Stimulated activated CD4-positive, alpha-beta T cell treated with anti-CD3 and anti-CD28 coated beads, Interleukin-2, amount 100 ng/mL, for 48 hours (primary cell): ENCODE data around the gene MED13L.
A peak's percentile ranks its signal among the peaks of the same experiment; 100 is the strongest.

Experiments
- DNase-seq, 2 donors: peaks; one replicate each; pipeline ENCODE4 v3.0.0-alpha.2; 2020

MED13L gene

DNA sequence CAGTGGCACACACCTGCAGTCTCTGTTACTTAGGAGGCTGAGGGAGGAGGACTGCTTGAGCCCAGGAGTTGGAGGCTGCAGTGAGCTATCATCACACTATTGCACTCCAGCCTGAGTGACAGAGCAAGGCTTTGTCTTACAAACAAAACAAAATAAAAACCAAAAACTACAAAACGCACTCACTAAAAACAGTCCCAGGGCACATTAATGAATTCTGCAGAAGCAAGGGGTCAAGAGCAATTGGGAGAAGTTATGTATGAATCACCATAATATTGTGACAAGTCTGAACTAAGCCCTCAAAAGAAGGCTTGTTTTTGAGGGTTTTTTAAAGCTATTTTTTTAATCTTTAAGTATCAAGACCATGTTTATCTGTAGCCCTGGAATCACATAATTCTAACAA lies 201.1 kb downstream of the MED13L start:
- no peak for DNase-seq

DNA sequence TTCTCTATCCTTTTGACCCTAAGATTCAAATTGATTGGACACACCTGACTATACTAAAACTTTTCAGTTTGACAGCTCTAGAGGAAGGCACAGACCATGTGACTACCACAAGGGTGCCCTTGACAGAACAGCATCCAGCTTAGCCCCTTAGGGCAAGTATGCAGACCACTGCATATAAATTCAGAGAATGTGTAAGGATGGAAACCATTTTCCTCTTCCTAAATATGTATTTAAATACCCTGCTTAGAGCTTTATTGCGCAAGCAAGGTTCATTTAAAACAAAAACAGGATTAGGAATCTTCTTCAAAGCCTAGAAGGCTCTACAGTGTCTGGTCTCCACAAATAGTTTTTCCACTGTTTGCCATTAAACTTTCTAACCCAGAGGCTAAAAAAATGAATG lies 202.8 kb downstream of the MED13L start:
- DNase-seq, result no peak

DNA sequence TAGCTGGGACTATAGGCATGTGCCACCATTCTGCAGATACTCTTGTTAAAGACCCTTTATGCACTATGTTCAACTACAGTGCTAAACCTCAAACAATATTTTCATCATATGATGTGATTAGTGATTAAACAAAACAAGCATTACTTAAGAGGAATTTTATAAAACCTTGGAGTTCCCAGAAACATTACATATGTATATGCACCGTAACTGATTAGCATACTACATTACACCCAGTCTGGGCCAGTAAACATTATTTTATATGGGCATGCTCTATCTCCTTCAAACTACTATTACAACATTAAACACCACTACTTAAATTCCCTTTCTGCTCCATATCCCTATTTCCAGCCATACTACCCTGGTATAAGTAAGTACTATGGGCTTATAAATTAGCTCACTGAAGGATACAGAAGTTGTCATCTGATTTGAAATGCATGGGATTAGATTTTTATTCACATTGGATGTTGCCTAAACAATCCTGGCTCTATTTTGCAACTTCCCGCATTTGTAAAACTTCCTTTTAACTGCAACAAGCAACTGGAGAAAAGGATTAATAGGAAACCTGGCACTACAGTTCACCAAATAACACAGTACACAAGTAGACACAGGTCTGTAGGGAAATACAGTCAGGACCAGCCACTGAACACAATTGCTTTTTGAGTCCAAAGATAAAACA lies 205.8 kb downstream of the MED13L start:
- DNase-seq, result no peak

DNA sequence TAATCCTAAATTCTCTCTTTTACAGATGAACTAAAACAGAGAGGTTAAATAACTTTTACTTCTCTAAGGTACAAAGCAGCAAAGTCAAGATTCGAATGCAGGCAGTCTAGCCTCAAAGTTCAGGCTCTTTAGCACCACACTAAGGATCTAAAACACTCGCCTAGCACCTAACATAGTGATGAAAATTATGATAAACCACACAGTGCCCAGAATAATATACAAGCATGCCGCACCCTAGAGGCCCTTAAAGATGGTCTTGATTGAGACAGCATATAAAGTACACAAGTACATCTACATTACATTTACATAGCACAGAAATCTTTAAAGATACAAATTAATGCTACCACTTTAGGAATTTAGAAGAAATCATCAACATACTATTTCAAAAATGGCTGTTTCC lies 207.0 kb downstream of the MED13L start:
- no peak for DNase-seq

DNA sequence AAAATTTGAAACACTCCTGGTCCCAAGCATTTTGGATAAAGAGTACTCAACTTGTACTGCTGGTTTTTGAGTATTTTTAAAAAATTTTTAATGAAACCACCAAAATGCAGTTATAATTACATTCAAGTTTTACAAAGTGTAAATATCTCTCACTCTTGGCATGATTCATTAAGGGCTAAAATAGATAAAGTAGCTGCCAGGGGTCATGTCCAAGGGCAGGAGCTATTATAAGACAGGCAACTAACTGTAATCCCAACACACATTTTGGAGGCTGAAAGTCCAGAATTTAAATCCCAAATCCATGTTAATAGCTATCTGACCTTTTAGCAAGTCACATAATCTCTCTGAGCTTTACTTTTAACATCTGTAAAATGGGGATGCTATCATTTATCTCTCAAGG lies 207.6 kb downstream of the MED13L start:
- DNase-seq, result no peak

DNA sequence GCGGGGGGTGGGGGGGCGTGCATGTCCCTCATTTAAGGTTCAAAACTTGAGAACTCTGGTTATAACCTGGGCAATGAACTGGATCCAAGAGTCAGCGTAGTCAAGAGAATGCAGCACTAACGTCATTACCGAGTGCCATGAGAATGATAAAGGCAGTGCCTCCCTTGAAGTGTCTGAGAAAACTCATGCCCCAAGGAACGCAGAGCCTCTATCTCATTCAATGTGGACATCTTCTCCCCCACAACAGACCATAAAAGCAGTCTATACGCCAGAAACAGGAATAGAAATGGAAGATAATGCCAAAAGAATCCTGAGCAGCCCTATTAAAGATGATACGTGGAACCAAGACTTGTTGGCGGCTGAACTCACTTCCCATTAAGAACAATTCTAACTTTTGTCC lies 208.6 kb downstream of the MED13L start:
- no peak for DNase-seq

DNA sequence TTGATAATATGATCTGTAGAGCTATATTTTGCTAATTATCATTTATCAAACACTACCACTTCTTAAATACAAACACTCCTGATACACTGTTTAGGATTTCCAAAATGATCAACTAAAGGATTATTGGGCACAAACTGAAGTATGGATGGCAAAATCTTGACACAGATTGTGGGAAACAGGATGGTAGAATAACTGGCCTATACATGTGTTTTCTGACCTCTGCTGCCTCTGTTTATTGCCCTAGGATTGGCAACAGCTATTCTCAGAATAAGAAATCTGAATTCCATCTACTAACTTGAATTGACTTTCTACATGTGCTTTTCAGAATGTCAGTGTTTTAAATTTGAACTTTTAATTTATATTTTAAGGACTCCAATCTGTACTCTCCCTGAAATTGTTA lies 209.1 kb downstream of the MED13L start:
- DNase-seq, result no peak

DNA sequence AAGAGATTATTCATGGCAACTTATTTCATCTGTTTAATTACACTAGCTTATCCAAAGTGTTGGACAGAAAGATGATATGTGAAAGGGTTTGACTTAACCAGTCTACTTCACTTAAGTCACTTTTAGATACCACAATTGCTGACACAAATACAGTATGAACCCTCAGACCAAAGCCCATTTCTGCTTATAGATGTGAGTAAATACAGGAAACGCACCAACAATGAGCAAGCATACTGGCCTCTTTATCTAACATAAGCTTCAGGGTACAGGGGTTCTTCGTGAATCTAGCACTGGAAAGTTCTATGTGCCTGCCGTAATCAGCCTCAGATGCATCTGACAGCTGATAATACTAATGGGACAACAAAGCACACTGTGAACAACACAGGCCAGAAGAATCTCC lies 209.6 kb downstream of the MED13L start:
- DNase-seq, result no peak

DNA sequence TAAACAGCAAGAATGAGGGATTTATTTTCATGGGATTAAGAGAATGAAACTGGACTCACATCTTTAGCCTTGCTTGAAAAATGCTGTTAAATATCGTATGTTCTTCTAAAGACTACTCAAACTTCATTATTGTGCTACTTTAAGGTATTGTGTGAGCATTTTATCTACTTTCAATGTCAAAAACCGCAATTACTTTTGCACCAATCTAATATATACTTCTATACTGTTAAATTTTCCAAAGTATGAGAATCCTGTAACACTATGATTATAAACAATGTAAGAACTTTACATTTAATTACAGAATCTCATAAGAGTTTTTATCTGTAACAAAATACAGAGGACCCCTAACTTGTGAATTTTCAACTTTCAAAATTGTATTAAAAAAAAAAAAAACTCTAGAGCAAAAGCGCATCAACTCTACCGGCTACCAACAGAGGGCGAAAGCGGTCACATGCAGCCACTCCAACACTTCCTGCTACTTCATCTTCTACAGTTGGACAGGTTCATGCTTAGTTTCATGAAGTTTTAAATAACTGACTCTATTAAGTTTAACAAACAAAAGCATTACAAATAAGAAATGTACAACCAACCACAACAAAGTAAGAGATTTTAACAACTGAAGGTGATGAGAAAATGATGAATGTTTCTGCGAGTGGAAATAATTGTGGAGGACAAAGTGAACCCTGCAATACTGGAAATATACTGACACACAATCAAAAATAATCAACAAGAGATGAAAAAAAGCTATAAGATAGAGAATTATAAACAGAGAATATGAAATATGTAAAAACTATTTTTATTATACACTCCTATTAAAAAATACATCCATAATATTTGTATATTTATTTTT lies 210.9 kb downstream of the MED13L start:
- peak; percentile 39 for DNase-seq

DNA sequence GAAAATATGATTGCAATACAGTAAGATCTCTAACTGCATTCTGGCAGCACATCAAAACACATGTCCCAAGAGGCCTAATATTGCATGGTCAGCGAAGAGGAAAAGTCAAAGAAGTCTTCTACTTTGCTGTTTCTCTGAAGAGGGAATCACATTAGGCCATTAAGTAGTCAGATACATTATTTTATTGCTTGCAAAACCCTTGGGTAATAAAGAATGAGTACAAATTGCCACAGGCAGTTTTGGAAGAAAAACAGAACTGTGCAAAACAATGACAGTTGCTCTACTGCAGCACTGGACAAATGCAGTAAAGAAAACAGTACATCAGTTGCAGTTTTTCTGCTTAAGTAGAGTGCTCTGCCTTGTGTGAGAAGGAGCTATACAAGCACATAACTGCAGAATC lies 211.9 kb downstream of the MED13L start:
- DNase-seq, result no peak

DNA sequence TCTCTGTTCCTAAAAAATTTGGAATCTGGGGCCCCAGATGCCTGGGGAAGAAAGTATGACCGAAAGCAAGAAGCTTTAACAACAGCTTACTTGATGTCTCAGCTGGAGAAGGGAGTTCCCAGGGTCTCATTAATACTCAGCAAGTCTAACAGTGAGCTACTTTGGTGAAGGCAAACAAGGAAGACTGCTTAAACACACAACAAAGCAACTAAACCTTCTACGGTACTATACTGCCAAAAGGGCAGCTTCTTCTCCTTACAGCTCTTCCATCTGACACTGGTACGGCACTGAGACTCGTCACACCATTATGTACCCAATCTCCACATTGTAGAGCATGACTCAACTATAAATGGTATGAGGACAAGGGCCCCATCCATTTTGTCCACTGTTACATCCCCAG lies 213.0 kb downstream of the MED13L start:
- DNase-seq, result no peak

DNA sequence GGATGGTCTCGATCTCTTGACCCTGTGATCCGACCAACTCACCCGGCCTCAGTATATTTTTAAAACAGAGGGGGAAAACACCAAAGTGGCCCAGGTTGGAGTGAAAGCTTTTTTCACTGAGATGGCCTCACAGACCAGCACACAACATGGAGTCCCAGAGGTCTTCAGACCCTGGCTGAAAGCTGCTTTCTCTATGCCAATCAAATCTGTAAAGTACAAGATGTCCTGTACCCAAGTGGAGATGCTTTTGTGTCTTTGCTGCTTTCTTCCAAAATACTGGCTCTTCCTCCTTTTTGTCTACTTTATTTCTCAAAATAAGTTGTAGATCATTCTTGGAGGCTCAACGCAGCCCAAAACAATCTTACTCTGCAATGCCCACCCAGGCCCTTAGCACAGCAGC lies 214.8 kb downstream of the MED13L start:
- no peak for DNase-seq

DNA sequence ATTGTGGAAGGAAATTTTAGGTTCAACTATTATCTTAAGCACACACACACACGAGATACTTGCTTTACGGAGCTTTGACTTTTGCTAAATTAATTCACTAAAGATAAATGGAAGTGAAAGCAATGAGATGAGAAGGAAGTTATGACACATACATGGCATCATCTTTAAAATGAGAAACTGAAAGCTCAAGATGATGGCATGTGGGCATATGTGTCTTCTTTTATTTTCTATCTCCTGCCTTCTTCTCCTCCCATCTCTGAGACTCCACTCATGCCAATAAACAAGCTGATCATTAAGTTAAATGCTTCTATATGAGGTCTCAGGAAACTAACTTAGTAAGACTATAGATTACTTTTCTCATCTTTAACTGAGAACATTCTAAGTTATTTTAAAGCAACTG lies 216.7 kb downstream of the MED13L start:
- DNase-seq, result no peak

DNA sequence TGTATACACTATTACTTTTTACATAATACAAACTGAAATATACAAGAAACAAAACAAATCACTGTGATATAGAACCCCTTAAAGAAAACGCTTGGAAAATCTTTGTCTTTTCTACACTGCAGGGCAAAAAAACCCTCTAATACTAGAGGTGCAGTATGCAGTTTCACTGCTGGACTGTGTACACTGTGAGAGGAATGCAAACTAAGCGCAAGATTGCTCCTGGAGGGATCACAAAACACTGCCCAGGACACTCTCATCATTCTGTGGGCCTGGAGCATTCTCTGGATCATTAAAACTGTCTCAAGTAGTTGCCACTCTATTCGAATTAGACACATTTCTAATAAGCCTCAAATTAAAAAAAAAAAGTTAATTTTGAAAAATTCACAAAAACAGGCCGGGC lies 217.6 kb downstream of the MED13L start:
- no peak for DNase-seq

DNA sequence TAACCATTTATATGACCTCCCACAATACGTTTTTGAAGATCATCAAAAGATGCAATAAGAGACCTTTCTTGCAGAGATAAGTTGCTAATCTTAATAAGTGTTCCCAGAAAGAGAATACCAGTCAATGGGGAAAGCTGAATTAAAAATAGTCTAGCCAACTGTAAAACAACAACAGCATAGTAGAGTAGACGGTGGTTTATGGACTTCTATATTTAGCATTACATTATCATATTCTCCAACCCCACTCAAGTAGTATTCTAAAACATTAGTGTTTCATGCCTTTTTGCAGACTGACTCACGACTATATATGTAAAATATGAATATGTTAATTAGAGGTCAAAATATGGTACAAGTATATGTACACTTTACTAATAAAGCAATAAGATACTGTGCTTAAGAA lies 218.9 kb downstream of the MED13L start:
- DNase-seq, result no peak

DNA sequence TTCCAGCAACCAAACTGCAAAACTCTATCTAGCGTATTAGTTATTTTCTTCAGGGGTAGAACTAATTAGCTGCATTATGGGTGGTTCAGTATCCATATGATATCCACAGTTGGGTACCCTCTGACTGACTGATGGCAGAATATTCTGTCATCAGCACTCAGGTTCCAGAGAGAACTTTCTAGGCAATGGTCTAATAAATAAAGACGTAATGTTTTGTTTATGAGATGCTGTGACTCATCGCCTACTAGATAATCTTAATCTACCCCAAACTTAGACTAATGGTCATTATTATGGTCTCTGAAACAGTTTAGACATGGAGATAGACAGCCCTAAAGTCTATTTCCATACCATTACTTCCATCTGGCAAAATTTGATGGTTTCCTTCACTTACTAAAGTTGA lies 220.1 kb downstream of the MED13L start:
- no peak for DNase-seq

DNA sequence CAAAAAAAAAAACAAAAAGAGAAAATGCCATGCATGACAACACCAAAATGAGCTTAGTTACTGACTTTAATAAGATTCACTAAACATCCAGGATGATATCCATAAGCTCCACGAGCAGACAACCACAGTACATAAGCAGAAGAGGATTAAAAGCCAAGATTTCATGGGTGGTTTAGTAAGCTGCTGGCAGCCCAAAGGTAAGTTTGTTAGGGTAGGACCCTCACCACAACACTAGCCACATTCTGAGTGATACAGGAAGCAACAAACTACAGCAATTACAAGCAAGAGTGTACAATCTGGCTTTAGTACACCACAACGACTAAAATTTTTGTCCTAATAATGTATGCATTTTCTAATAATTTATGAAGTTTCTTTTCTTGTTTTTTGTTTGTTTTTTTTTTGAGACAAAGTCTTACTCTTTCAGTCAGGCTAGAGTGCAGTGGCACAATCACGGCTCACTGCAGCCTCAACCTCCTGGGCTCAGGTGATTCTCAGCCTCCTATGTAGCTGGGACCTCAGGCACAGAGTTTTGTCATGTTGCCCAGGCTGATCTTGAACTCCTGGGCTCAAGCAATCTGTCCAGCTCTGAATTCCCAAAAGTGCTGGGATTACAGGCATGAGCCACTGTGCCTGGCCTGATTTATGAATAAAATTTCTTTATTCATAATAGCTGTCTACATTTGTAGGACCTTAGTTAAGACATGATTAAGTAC lies 221.4 kb downstream of the MED13L start:
- DNase-seq, result no peak

DNA sequence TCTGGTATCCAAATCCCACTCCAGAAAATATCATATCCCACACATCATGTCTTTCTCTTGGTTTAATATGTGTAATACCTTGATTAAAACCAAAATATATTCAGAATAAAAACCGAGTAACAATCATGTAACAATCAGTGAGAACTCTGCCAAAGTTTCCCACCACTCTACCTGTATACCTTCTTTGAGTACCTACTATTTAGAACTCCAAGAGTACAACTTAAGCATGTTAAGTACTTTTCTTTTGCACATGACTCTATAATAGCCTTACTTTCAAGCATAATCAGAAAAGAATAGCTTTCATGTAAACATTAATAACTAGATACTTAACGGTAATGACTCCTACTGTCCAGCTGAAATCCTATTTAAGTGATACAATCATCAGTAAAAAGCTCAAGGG lies 223.2 kb downstream of the MED13L start:
- no peak for DNase-seq

DNA sequence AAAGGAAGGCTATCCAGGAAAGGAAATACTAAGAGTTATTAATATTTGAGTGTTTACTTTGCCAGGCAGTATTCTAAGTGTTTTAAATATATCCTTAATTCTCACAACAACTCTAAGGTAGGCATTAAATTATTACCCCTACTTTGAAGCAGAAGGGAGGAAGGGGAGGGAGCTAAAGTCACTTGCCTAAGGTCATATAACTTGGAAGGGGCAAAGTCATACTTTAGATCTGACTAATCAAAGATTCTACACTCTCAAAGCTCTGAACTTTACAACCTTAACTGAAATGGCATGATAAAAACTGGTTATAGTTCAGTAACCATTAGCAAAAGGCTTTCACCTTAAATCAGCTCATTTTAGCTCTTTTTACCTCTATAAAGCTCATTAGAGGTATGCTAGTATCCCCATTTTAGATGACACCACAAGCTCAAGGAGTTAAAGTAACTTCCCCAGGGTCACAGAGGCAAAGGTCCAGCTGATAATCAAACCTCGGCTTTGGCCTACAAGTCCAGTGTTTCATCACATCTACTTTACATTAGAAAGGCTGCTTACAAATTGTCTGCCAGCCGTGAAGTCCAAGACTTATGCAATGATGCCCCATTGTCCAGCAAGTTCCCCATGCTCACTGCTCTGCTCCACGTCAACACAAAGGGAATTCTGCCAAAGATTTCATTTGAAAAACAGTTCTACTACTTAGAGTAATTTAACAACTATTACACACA lies 223.9 kb downstream of the MED13L start:
- DNase-seq, result no peak

DNA sequence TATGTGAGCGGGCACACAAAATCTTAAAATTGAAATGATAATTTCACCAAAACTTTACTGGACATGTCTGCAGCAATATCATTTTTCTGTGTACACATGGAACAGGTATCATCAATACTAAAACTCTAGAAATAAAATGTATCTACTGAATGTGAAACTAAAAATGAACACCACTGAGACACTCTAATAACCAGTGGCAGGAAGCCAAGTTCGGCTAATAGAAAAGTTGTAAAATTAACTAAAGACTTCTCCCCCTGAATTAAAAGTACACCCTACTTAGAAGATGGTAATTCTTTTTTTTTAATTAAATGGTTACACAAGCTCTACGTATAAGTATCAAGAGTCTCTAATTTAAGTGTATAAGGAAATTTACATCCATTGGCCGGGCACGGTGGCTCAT lies 227.2 kb downstream of the MED13L start:
- no peak for DNase-seq

DNA sequence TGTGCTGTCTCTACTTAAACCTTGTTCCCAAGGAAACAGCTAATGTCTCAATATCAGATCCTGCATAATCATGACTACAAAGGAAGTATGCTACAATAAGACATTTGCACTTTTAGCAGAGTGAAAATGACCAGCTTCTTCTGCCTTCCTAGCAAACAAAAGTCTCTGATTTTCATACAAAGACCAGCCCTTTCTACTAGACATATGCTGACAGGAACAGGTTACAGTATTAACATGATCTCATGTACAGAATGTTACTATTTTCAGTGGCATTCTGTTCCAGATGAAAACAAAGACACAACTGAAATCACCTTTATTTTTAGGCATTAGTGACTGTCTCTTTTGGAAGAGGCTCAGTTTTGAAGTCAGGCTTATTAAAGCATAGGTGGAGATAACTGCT lies 228.6 kb downstream of the MED13L start:
- DNase-seq, result no peak

DNA sequence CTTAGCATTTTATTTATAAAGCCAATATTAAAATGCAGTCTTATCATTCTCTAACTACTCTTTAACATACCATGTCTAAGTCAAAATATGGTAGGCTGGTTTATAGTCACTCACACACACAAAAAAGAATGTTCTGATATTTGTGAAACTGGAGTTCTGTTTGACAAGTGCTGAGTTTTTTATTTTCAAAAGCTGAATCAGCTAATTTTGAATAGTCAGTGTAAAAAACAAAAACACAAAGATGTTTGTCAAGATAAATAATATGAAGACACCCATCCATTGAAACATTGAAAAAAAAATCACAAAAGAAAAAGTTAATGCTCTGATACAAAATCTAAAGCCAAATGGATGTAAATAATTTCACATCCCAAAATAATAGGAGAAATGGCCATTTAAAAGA lies 231.5 kb downstream of the MED13L start:
- DNase-seq, result no peak

DNA sequence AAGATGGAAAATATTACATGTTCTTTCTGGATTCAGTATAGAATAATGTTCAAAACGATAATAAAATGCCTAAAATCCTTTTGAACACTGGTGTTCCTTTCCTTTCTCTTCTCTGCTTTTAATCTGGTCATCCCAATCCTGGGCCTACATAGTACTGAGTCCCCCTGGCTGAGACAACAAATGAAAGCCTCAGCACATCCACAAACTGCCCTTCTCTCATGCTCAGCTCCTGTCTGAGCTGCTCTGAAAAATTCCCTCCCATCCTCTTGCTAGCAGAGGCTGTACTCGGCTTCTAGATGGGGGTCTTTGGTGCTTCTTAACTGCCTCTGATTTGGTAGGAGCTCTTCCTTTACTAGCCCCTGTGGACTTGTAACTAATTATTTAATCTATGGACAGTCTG lies 232.3 kb downstream of the MED13L start:
- no peak for DNase-seq
